HG03060 (cell line): Measurements from ENCODE around the gene RNF224.

Source experiments
- ATAC-seq: cut with Tn5 transposase; IDR thresholded peaks from one replicate; pipeline ENCODE4 v1.9.1; 2021; ENCODE audit warnings: low read depth, moderate number of reproducible peaks; ENCODE audit not compliant: unreplicated experiment

The RNF224 gene

DNA sequence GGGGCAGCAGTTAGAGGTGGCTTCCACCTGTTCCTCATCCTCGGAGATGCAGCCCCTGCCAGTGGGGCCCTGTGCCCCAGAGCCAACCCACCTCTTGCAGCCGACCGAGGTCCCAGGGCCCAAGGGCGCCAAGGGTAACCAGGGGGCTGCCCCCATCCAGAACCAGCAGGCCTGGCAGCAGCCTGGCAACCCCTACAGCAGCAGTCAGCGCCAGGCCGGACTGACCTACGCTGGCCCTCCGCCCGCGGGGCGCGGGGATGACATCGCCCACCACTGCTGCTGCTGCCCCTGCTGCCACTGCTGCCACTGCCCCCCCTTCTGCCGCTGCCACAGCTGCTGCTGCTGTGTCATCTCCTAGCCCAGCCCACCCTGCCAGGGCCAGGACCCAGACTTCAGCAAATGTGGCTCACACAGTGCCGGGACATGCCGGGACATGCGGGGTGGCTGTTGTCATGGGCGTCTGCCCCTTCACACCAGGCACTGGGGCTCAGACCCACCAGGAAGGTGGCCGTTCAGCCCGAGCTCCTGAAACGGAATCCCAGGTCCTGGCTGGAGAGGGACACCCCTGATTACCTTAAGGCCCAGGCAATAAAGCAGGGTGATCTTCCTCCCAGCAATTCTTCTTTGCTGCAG is 1.5 kb upstream of the RNF224 start:
- no peak for ATAC-seq

DNA sequence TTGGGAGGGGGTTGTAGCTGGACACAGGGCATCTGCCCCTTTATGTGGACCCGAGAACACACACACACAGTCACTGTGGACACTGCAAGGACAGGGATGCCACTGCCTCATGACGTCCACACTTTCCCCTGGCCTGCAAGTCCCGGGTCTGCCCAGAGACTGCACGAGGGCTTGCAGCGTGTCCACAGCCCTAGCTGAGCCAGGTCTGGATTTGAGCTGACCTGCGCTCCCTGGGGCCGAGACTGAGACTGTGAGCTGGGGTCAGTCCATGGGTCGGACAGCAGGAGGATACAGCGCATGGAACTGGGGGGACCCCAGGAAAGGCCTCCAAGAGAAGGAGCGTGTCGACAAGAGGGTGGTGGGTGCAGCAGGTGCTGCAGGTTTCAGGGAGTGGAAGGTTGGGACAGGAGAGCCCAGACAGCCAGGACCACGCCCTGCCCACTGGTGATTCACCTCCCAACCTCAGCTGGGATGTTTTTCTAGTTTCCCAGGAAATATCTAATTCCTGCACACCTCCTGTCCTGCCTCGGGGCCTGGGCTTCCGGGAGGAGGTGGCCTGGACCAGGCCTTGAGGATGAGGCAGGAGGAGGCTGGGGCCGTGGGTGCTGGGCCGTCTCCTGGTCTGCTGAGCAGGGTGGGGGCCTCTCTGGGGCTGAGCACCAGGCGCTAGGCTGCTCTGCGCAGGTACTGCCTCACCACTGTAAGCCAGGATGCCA is 806 bp upstream of the RNF224 start:
- no peak for ATAC-seq

GRCh38 chr9:137227853-137228505 is 677 bp downstream of the RNF224 start:
- no peak for ATAC-seq

GRCh38 chr9:137228506-137228967 is 1.2 kb downstream of the RNF224 start:
- ATAC-seq = no peak

GRCh38 chr9:137228968-137229896 is 1.9 kb downstream of the RNF224 start:
- no peak for ATAC-seq

DNA sequence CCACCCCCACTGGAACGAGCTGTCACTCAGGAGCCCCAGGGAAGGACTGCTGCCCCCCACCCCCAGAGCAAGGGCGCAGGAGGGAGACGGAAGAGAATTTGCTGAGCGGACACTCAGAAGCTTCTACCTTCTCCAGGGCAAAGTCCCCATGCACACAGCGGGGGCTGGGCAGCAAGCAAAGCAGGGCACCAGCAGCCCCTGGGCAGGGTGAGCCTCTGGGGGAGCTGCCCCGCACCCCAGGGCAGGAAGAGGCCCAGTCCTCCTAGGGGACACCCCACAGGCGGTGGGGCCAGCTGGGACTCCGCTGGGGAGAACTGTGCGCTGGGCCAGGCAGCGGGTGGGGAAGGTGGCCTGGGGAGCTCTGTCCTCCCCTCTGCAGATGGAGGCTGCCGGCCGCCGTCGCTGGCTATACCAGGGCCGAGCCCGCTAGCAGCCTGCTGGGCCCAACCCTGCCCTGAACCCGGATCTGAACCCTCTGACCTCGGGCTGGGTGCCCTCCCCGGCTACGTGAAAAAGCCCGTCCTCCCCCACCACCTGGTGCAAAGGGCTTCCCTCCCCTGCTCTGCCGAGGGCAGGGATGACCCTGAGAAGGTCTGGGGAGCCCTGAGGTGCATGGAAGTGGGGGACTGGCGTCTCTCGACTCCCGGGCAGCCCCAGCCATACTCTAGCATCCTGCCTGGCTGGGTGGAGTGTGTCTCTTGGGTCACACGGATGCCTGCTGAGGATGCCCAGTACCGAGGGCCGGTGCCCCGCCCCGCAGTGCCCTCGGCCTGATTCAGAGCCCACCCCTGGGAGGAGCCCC is 2.8 kb downstream of the RNF224 start:
- ATAC-seq = no peak

GRCh38 chr9:137230705-137231371 is 3.5 kb downstream of the RNF224 start, which contains the start of gene SLC34A3:
Gene SLC34A3 (plus strand): TSS chr9:137230901. CDS start chr9:137231703, 802 bp downstream.
- ATAC-seq = no peak

DNA sequence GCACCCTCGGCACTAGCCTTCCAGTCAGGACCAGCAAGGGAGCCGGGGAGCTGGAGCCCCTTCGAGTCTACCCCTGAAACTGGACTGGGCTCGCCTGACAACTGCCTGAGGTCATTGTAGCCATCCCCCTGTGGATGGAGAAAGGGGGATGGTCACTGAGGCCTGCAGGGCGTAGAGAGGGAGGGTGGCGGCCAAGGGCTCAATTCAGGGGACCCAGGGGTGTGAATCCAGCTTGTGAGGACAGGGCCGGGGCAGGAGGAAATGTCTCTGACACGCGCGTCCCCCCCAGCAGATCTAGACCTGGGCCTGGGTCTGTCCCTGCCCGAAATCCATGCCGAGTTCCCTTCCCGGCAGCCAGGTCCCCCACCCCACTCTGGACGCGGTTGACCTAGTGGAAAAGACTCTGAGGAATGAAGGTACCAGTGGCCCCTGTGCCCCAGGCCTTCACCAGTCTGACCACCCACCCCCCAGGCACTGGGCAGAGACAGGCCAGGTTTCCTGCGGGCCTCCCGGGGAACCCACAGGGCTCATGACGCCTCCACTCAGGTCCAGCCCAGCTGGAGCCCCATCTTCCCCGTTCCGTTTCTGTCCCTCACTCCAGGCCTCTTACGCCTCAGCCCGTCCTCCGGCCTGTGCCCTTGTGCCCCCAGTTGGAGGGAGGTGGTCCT is 4.2 kb downstream of the RNF224 start:
- ATAC-seq = no peak

GRCh38 chr9:137232101-137232500 is 4.8 kb downstream of the RNF224 start:
- ATAC-seq = no peak

- ATAC-seq = no peak
Measured at GRCh38 chr9:137232510-137232909, 5.2 kb downstream of the RNF224 start.

GRCh38 chr9:137233143-137233980 is 6.1 kb downstream of the RNF224 start:
- no peak for ATAC-seq

DNA sequence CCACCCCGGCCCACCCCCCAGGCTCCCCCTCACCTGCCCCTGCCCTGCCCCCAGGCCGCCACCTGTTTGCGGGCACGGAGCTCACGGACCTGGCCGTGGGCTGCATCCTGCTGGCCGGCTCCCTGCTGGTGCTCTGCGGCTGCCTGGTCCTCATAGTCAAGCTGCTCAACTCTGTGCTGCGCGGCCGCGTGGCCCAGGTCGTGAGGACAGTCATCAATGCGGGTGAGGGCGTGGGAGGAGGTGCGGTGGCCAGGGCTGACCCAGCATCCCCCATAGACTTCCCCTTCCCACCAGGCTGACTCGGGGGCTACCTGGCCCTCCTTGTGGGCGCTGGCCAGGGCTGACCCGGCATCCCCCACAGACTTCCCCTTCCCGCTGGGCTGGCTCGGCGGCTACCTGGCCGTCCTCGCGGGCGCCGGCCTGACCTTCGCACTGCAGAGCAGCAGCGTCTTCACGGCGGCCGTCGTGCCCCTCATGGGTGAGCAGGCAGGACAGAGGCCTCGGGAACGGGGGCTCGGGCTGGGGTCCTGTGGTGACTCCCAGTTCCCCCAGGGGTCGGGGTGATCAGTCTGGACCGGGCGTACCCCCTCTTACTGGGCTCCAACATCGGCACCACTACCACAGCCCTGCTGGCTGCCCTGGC is 6.9 kb downstream of the RNF224 start:
- no peak for ATAC-seq

- ATAC-seq = no peak
Measured at GRCh38 chr9:137234758-137235423, 7.6 kb downstream of the RNF224 start.

DNA sequence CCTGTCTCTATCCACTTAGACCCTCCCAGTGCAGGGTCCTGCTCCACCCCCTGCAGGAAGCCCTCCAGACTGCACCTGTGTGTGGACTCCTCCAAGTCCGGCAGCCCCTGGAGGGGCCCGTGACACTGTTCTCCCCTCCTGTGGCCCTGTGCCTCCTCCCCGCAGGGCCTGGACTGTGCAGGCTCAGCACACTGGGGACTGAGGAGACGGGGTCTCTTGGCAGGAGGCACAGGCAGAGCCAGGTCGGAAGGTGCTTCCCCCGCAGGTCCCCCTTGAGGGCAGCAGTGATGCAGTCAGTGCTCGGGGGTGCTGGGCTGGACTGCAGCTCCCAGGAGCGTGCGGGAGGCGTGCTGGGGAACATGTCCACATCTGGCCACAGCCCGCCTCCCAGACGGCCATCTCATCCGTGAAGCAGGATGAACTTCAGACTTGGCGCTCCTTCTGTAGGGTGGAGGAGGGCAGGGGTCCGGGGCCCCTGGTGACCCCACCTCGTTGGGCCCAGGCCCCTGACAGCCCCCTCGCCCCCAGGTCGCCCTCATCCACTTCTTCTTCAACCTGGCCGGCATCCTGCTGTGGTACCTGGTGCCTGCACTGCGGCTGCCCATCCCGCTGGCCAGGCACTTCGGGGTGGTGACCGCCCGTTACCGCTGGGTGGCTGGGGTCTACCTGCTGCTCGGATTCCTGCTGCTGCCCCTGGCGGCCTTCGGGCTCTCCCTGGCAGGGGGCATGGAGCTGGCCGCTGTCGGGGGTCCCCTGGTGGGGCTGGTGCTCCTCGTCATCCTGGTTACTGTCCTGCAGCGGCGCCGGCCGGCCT is 8.3 kb downstream of the RNF224 start:
- ATAC-seq = no peak

GRCh38 chr9:137236238-137236935 is 9.1 kb downstream of the RNF224 start:
- ATAC-seq = no peak
